Embryonic facial prominence (tissue), 1 donor: ENCODE data around the gene TIGD4.
"Not testable (repeated sequence)": the region's sequence is repeated elsewhere in the genome, so short reads cannot be mapped to it uniquely, and the experiment has no call there.

Source experiments
- DNase-seq: peaks from one replicate; pipeline ENCODE4 v3.0.0-alpha.2; 2016; ENCODE audit errors: extremely low spot score

TIGD4 gene

DNA sequence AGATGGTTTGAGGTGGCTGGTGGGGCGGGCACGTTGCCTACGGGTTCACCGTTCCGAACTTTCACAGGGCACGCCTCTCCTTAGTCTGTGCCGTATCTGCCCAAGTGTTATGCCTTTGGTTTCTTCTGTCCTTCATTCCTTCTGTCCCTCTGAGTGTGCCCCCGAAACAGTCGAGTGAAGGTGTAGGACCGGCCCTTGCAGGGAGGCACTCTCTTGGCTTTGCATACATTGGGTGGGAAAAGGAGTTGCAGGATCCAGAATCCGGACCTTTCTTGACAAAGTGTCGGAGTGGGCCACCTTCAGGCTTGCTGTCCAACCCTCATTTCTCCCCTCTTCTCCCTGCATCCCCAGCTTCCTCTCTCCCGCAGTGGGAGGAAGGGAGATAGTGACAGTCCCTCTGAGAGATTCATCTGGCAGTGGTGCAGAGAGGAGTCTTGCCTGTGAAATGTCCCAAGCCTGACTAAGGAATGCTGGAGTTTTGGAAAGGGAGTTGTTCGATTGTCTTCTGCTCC is 793 bp upstream of the TIGD4 start:
- no peak for DNase-seq

DNA sequence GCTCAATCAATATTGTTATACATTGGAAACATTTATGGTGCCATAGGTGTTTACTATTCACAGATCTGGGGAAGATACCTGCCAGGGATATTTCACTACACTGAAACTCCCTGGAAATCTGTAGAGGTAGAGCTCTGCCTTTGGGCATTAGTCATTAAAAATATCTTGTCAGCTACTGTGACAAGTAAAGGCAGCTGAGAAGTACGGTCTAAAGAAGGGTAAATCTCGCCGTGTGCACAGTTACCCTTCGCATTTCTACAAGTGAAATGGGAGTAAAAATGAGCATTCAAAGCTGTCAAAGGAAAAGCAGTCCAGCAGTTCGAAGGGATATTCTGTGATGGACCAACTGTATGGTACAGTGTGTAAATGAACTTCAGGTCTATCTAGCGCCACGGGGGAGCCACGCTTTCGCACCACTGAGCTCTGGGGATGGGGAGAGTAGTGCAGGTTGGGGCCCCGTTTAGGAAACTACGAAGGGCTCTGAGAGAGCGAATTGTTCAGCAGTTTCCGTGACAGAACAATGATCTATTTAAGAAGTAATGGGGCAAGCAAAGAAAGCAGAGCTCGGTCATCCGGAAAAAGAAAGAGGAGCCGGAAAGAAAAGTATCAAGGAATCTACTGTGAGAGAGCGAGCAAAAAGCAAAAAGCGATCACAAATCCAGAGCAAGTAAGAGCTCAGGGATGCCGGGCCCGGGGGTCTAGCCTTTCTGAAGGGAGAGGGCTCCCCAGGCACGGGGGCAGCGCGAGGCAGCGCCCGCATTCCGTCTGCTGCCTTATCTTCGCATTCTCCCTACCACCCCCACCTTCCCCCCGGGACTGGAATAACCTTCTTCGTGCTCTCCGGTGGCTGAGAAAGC is 646 bp downstream of the TIGD4 start:
- no peak for DNase-seq

DNA sequence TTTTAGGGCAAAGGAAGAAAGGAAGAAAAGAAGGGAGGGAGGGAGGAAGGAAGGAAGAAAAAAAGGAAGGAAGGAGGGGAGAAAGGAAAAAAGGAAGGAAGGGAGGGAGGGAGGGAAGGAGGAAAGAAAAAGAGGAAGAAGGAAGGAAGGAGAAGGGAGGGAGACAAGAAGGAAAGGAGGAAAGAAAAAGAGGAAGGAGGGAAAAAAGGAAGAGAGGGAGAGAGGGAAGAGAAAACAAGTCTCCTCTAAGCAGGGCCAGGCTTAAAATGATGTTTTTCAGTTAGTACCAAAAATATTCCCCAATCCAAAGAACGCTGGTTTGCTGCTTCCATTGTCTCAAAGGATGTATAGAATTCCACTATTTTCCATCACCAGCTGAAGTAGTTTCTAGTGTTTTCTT is 2.0 kb downstream of the TIGD4 start:
- no peak for DNase-seq

DNA sequence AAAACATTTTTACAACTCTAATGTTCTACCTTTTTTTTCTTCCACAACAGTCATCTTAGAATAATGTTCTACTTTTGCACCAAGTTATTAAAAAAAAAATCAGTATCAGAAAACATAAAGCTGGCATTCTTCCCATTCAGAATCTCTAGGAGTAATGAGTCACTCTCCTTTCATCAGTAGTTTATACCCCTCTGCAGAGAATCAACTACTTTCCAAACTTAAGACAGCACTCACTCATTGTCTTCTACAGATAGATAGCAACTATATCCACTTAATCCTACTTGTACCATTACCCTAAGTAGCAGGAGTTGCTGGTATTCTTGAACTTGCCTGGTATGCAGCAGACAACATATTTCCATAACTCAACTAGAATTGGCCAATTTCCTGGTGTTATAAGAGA is 3.2 kb downstream of the TIGD4 start:
- no peak for DNase-seq

DNA sequence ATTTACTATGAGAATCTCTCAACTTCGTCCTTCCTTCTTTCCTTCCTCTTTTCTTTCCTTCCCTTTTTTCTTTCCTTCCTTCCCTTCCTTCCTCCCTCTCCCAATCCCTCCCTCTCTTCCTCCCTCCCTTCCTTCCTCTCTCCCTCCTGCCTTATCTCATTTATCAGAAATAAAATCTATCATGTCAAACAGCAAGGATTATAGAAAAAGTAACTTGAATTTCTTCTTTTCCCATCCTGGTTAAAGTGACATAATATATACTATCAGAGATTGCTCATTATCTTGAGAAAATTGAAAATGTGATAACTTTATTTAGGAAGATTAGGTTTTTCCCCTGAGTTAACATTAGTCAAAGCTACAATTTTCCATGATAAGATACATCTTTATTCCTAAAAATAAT is 5.6 kb downstream of the TIGD4 start:
- no peak for DNase-seq

DNA sequence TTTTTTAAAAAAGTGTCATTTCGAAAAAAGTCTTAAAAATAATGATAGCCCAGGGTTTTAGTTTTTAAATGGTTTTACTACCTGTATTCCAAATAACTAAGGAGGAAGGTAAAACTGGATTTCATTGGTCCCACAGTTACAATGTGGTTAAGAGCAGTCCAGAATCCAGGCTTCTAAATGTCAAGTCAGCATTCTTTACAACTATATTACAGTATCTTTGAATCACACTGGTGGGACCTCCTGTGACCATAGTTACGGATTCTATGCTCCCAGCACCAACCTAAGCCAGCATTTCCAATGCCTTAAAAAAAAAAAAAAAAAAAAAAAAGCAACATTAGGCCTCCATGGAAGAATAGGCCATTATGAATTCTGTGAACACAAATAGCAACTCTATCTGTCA is 6.2 kb downstream of the TIGD4 start:
- DNase-seq = no peak

DNA sequence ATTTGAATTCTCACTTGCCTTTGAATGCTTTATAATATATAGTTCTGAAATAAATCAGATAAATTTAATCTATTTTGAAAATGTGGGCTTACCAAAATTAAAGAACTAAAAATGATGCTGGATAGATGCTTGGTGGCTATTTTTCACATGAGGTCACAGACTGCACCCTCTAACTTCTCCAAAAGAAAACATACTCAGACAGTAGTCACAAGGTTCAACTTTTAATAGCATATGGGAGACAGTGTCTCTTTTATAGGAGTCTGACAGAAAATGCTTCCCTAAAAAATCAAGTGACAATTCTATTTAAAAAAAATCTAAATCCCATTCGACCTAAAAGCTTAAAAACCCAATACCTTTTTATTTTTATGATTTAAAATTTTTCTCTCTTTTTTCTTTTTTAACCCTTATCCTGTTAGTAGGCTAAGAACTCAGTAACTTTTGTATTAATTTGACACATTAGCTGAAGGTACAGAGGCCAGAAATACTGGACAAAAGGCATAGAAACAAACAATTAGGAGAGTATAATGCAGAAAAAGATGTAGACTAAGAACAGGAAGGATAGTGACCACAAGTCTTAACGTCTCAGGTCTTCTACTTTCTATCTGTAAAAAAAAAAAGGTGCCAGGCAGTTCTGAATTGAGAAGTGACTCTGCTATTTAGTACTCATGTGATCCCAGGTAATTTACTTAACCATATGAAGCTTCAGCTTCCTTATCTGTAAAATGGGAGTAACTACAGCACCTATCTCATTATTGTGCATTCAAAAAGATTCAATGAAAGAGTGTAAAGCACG is 7.6 kb downstream of the TIGD4 start:
- no peak for DNase-seq

DNA sequence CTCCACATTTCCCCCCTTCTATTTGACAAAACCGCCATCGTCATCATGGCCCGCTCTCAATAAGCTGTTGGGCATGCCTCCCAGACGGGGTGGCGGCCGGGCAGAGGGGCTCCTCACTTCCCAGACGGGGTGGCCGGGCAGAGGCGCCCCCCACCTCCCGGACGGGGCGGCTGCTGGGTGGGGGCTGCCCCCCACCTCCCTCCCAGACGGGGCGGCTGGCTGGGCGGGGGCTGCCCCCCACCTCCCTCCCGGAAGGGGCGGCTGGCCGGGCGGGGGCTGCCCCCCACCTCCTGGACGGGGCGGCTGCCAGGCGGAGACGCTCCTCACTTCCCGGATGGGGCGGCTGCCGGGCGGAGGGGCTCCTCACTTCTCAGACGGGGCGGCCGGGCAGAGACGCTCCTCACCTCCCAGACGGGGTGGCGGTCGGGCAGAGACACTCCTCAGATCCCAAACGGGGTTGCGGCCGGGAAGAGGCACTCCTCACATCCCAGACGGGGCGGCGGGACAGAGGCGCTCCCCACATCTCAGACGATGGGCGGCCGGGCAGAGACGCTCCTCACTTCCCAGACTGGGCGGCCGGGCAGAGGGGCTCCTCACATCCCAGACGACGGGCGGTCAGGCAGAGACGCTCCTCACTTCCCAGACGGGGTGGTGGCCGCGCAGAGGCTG is 14.3 kb downstream of the TIGD4 start:
- DNase-seq = not testable (repeated sequence)

DNA sequence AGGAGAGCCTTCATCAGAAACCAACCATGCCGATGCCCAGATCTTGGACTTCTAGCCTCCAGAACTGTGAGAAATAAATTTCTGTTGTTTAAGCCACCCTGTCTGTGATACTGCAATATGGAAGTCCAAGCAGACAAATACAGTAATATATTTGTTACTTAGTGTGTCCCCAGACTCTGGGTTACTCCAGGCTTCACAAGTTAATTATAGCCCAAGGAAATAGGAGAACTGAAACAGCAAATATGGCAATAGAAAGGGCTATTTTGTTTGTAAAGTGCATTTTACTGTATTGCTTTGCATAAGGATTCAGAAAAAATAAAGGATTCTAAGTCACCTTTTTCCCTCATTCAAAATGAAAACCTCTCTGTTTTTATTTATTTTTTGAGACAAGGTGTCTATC is 15.7 kb downstream of the TIGD4 start:
- no peak for DNase-seq

DNA sequence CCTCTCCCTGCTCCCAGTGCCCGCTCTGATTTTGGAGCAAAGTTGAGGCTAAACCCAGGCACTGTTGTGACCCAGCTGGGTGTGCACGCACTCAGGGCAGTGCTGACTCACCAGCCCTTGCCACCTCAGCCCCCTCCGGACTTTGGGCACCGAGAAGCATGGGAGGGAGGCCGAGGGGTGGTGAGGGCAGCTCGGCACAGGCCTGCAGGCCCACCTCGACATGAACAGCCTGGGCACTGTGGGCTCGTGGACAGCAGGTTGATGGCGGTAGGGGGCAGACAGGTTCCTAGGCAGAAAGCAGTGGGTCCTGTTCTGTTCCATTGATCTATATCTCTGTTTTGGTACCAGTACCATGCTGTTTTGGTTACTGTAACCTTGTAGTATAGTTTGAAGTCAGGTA is 30.9 kb downstream of the TIGD4 start:
- DNase-seq = no peak

DNA sequence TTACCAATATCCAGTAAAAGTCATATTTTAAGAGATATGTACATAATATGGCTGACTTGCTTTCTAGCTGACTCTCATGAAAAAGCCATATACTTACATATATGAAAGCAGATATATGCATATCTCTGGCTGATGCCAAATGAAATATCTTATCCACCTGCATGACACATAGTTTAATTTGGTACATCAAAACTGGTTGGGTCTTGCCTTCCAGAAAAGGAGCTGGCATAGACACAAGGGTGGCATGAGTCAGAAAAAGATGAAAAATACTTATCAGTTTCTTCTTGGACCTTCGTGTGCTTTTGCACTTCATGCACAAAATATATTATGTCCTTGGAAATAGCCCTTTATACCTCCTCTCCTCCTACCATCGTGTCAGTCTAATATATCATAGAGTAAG is 32.1 kb downstream of the TIGD4 start:
- DNase-seq = no peak

DNA sequence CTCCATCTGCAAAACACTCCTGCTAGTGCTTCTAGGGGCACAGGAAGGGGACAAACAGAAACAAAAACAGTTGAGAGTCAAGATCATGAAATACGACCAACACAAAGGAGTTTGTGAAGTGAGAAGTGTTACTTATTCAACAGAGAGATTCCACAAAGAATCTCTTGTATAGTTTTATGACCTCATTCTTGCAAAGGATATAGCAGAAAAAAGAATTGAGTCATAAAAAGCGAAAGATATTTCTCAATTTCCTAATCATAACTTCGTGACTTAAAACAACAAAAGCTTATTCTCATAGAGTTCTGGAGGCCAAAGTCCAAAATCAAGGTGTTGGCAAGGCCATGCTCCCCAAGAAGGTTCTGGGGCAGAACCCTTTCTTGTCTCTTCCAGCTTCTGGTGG is 40.7 kb downstream of the TIGD4 start:
- no peak for DNase-seq

DNA sequence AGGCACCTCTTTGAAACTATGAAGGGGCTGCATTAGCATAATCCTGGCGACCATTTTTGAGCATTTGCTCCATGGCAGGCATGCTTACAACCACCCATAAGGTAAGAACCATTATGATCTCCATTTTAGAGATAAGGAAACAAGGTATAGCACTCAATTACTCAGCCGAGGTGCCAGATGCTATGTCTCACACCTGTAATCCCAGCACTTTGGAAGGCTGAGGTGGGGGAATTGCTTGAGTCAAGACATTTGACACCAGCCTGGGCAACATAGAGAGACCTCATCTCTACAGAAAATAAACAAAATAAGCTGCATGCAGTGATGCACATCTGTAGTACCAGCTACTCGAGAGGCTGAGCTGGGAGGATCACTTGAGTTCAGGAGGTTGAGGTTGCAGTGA is 43.6 kb downstream of the TIGD4 start:
- no peak for DNase-seq

DNA sequence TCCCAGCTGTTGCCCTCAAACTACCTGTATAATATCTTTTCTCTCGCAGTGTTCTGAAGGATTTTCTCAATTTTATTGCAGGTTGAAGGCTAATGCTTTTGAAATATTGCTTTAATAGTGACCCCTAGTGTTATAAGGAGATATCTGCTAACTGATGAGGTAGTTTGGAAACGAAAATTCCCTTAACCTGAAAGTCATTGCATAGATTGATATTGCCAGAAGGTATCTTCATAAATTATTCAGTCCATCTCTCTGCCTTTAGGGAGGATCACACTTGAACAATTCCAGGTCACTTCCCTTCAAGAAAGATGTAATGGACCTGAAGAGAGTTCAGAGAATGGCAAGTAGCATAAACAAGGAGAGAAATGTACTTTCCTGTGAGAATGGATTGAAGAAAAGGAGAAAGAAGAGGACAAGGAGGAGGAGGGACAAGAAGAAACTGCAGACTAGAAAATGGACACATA is 44.1 kb downstream of the TIGD4 start:
- DNase-seq = no peak

DNA sequence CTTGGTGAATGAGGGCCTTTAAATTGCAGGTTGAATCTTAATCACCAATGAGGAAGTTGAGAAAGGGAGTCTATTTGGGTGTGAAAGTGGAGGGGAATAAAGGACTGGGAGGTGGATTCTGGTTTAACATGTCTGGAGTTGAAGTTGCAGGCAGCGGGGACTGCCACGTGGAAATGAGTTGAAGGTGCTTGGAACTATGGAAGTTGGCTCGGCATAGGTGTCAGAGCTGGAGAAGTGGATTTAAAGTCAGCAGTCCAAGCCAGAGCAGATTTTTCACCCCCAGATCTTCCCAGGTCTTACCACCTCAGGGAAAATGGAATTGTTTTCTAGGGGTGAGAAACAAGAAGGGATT is 44.9 kb downstream of the TIGD4 start:
- no peak for DNase-seq

DNA sequence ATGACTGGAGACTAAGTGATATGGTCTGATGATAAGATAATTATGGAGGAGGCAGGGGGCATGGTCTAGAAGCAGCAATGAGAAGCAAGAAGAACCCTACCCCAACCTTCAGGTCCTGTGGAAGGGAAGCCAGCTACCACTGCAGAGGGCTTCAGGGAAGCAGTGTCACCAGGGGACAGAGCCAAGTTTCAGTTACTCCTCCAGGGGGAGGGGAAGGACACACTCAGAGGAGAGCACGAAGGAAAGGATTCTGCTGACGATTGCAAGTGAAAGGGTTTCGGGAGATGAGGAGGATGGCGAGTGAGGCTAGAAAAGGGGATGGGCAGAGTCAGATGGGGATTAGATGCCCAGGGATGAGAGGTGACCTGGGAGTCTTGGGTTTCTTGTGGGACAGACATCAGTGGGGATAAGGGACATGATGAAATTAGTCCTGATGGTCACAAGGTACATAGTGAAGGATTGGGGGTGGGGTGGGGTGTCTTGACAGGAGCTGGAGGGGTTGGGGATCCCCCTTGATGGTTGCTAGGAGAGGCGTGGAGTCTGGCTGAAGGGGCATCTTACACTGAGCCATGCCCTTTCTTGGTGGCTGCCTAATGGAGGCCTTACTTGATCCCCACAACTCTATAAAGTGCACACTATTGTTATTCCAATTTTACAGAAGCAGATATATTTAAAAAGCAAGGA is 45.4 kb downstream of the TIGD4 start:
- DNase-seq = no peak

DNA sequence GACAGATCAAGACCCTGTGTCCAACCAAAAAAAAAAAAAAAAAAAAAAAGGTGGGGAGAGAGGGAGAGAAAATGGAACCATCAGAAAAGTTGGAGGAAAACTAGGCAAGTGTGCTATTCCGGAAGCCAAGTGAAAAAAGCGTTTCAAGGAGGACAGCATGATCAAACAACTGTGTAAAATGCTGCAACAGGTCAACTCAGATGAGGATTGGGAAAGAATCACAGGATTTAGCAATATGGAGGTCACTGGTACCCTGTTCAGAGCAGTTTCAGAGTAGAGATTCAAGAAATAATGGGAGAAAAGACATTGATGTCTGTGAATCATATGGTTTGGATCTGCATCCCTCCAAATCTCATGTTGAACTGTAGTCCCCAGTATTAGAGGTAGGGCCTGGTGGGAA is 47.5 kb downstream of the TIGD4 start:
- no peak for DNase-seq

DNA sequence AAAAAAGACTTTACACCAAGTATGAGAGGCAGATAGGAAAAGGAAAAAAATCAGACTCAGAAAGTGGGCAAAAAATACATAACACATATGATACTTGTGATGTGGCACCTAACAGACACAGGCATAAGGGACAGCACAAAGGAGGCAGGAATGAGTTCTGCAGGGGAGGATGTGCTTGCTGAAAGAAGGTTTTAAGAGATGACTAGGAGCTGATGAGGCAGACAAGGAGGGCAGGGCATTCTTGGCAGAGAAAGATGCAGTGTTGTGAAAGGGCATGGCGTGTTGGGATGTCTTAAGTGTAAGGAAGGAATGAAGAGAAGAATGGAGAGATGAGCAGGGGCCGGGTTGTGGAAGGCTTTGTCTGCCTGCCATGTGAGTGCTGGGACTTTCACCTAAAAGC is 50.1 kb downstream of the TIGD4 start:
- no peak for DNase-seq

DNA sequence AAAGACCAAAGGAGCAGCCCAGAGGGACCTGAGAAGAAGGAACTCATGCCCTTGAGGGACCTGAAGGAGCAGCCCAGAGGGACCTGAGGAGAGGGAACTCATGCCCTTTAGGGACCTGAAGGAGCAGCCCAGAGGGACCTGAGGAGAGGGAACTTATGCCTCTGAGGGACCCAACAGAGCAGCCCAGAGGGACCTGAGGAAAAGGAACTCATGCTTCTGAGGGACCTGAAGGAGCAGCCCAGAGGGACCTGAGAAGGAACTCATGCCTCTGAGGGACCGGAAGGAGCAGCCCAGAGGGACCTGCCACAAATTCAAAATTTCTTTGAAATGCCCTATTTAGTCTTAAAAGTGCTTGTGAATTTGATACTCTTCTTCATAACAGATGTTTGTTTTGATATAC is 51.2 kb downstream of the TIGD4 start:
- no peak for DNase-seq

DNA sequence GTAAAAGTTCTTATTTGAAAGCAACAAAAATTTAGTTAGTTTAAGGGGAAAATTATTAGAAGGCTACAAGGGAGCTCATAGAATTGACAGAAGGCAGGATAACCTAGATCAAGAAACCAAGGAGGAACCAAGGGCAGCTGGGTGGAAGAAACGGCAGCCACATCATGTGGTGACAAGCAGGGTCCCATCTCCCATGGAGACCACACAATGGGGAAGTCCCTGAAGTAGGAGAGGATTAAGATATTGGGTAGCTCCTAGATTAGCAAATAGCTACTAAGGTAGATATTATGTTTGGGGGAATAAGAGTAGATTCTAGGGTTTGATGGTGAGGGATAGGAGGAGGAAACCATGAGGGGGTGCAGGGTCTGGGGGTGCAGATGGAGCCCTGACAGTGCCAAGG is 51.7 kb downstream of the TIGD4 start:
- DNase-seq = no peak

DNA sequence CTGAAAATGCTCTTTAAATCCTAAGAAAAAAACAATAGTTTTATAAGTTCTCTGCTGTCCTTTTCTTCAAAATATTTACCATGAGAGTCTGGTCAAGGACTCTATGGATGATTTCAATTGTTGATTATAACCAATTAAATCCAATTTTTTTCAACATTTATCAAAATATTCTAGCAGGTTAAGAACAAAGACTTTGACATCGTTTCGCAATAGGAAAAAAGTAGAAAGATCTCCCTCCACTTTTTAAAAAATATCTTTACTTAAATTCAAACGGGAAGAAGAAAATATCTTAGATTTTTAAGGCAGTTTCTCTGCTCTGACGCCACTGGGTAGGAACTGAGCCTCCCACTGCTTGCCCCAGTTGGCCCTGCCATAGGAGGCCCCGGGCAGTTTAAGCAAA is 55.0 kb downstream of the TIGD4 start:
- DNase-seq = no peak

DNA sequence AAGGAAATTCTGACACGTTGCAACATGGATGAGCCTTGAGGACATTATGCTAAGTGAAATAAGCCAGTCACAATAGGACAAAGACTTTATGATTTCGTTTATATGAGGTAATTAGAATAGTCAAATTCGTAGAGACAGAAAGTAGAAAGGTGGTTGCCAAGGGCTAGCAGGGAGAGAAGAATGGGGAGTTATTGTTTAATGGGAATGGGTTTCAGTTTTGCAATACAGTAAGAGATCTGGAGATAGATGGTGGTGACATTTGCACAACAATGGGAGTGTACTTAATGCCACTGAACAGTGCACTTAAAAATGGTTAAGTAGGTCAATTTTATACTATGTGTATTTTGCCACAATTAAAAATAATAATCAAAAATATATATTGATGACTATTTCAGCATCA is 56.3 kb downstream of the TIGD4 start:
- no peak for DNase-seq
